ENCODE measurements around the gene RNF180.

Gene RNF180

DNA sequence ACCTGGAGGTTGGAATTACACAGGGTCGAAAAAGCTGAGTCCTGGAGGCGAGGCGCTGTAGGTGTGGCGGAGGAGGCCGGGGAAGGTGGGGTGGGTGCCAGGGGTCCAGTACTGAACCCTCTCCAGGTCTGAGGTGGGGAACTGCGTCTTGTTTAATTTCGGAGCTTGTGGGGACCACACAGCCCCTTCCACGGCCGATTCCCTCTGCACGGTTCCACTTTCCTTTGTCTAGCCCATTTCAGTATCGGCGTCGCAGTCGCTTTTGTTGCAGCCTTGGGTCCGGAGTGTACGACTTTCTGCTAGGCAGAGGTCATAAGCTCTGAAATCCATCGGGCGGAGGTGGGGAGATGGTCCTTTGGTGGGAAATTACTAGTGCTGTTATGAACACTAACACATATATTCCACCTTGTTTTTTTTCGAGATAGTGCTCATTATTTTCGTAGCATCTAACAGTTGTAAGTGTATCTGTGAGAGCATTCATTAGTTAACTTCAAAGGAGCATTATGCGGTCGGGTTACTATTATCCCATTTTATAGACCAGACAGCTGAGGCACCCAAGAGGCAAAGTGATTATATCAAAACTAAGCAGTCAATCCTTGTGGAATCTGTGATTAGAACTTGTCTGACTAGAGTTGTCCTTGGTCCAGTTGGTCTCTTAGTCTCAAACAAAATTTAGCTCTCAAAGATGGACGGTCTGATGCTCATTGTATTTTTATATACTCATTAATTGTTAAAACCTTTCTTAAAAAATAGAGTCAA, 737 bp downstream of the RNF180 start:
- TF ChIP-seq, protein P1, sequence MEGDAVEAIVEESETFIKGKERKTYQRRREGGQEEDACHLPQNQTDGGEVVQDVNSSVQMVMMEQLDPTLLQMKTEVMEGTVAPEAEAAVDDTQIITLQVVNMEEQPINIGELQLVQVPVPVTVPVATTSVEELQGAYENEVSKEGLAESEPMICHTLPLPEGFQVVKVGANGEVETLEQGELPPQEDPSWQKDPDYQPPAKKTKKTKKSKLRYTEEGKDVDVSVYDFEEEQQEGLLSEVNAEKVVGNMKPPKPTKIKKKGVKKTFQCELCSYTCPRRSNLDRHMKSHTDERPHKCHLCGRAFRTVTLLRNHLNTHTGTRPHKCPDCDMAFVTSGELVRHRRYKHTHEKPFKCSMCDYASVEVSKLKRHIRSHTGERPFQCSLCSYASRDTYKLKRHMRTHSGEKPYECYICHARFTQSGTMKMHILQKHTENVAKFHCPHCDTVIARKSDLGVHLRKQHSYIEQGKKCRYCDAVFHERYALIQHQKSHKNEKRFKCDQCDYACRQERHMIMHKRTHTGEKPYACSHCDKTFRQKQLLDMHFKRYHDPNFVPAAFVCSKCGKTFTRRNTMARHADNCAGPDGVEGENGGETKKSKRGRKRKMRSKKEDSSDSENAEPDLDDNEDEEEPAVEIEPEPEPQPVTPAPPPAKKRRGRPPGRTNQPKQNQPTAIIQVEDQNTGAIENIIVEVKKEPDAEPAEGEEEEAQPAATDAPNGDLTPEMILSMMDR (IDR thresholded peaks at IDR 0.05; ENCODE audit: extremely low read depth, insufficient read depth, missing control alignments), result no peak
- no peak for DNase-seq (ENCODE audit: low spot score)
- in situ Hi-C loops (cut with MboI; ENCODE audit: low pct_unique_long_range_greater_than_20kb, low sequenced_read_pairs, unreplicated experiment), result no loop called here

DNA sequence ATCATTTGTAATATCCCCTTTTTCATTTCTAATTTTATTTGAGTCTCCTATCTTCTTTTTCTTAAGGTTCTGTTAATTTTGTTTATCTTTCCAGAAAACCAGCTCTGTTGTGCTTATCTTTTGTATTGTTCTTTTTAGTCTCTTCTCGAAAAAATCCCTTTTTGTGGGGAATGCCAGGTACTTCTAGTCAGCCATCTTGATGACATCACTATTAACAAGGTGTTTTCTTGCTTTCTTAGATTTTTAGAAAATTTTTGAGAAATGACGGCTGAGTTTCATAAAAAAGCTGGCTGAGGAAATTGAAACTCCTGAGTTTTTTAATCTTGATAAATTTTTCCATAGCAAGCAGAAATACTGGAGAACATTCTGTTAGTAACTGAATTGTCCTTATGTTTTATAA, 10.7 kb downstream of the RNF180 start:
- in situ Hi-C loops (cut with MboI; ENCODE audit: low pct_unique_long_range_greater_than_20kb, low sequenced_read_pairs, unreplicated experiment), result no loop called here
- DNase-seq (ENCODE audit: low spot score), result no peak
- TF ChIP-seq, protein P1 (IDR thresholded peaks at IDR 0.05; ENCODE audit: extremely low read depth, insufficient read depth, missing control alignments), result no peak

DNA sequence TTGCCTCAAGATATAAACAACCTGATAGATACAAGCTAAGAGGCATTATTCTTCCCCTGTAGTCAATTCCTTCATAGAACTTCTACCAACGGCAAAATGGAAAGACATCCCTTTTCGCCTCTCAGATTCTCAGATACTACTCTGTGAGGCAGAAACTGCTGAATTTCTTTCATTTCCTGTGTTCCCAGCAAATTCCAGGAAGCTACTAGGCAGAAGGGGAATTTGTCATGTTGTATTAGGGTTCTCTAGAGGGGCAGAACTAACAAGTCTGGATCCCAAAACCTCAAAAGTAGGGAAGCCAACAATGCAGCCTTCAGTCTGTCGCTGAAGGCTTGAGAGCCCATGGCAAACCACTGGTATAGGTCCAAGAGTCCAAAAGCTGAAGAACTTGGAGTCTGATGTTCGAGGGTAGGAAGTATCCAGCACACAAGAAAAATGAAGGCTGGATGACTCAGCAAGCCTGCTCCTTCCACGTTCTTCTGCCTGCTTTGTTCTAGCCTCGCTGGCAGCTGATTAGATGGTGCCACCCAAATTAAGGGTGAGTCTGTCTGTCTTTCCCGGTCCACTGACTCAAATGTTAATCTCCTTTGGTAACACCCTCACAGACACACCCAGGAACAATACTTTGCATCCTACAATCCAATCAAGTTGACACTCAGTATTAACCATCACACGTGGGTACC, 15.2 kb downstream of the RNF180 start:
- no peak for DNase-seq (ENCODE audit: low spot score)
- in situ Hi-C loops (cut with MboI; ENCODE audit: low pct_unique_long_range_greater_than_20kb, low sequenced_read_pairs, unreplicated experiment), result no loop called here
- TF ChIP-seq, protein P1 (IDR thresholded peaks at IDR 0.05; ENCODE audit: extremely low read depth, insufficient read depth, missing control alignments), result no peak

DNA sequence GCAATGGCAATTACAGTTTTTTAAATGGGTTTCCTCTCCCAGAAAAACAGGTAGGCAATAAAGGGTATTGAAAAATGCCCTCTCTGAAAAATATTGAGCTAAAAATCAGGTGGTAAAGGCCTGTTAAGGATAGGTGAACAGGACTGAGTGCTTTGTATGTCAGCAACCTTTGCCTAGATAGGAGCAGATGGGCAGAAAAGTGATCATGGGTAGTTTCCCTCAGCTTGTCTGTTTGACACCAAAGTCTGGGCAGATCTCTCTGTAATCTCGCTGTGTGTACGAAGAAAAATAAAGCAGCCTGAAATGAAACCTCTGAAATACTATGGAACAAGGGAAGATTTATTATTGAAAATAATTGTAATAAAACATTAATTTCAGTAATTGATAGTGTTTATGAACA, 15.8 kb downstream of the RNF180 start:
- no peak for DNase-seq (ENCODE audit: low spot score)
- in situ Hi-C loops (cut with MboI; ENCODE audit: low pct_unique_long_range_greater_than_20kb, low sequenced_read_pairs, unreplicated experiment), result no loop called here
- TF ChIP-seq, protein P1 (IDR thresholded peaks at IDR 0.05; ENCODE audit: extremely low read depth, insufficient read depth, missing control alignments), result no peak

DNA sequence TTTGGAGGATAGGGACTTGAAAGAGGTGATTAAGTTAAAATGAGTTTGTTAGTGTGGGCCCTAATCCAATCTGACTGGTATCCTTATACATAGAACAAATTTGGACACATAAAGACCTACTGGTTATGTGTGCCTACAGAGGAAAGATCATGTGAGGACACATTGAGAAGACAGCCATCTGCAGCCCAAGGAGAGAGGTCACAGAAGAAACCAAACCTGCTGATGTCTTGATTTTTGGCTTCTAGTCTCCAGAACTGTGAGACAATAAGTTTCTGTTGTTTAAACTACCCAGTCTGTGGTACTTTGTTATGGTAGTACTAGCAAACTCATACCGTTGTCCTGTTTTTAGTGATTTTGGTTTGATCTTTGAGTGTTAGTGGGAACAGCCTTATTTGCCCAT, 18.3 kb downstream of the RNF180 start:
- in situ Hi-C loops (cut with MboI; ENCODE audit: low pct_unique_long_range_greater_than_20kb, low sequenced_read_pairs, unreplicated experiment), result no loop called here
- TF ChIP-seq, protein P1 (IDR thresholded peaks at IDR 0.05; ENCODE audit: extremely low read depth, insufficient read depth, missing control alignments), result no peak
- DNase-seq (ENCODE audit: low spot score), result no peak

DNA sequence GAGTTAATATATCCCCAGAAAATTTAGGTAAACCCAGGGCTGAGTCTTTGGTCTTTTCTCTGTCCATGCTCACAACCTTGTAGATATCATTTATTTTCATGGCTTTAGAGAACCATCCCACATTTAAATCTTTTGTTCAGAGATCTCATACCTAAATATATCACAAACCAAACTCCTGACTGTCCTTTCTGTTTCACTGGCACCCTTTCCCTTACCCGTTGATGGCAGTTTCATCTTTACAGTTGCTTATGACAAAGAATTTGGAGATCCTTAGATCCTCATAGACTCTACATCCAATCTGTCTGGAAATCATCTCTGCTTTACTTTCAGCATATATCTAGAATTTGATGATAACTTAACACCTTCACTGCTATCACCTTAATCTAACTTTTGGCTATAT, 19.2 kb downstream of the RNF180 start:
- in situ Hi-C loops (cut with MboI; ENCODE audit: low pct_unique_long_range_greater_than_20kb, low sequenced_read_pairs, unreplicated experiment), result no loop called here
- TF ChIP-seq, protein P1 (IDR thresholded peaks at IDR 0.05; ENCODE audit: extremely low read depth, insufficient read depth, missing control alignments), result no peak
- DNase-seq (ENCODE audit: low spot score), result no peak

All from GM13977 (cell line).